HepG2 (cell line): Measurements from ENCODE around the gene ZBTB2. TPM values are rescaled to one million over a fixed set of nuclear protein-coding genes. Genes with fewer than 3 reads are reported as not detected.

Experiments used
- ATAC-seq: fragments of 200-7000 bp; cut with Tn5 transposase; 3 replicates; pipeline ENCODE4 v1.9.1; 2020; ENCODE audit warnings: mild to moderate bottlenecking, moderate library complexity
- BruUV-seq: library from RNA; stranded (reverse); fragments of 400-500 nt; replicated peaks from 2 replicates; lab custom pipeline; 2021; lab: Mats Ljungman, UMichigan
- CTCF ChIA-PET: fragments of 300-600 bp; formaldehyde crosslinking; extraction: SDS; loops from one replicate; lab custom pipeline; 2021; ENCODE audit warnings: low total read pairs, inconsistent platforms, low intra/inter-chr PET ratio; lab: Yijun Ruan, JAX
- POLR2A ChIA-PET: fragments of 350-600 bp; sonication (Branson Sonifier 250); formaldehyde crosslinking; loops from one replicate; lab custom pipeline; 2020; ENCODE audit warnings: antibody characterized with exemption, inconsistent platforms; lab: Yijun Ruan, JAX
- DNase-seq: peaks from one replicate; pipeline ENCODE4 v3.0.0-alpha.2; 2015; ENCODE audit warnings: low spot score
- FAIRE-seq: peaks from 3 replicates; lab custom pipeline; 2011; peaks lifted over from hg19 to GRCh38; lab: Jason Lieb, UNC
- H2AFZ ChIP-seq: one replicate; pipeline ENCODE4 v1.6.1; 2011; ENCODE audit warnings: low read length, inconsistent platforms
- H3K27ac ChIP-seq: fragments of 300-600 bp; 3 replicates; pipeline ENCODE4 v1.8.0; 2011; ENCODE audit warnings: mixed run types, mild to moderate bottlenecking, mixed read lengths, low read length, inconsistent platforms; ENCODE audit not compliant: insufficient read depth; ENCODE audit errors: extremely low read length
- H3K27me3 ChIP-seq, 2 experiments: fragments of 200-600 bp in 1 of 2; 2 replicates in 1 of 2; 3 replicates in 1 of 2; pipeline versions ENCODE4 v1.6.0 to v1.8.0; 2011; ENCODE audit warnings: low read length in 2 of 2, mild to moderate bottlenecking in 2 of 2, moderate library complexity in 2 of 2, inconsistent platforms in 1 of 2; ENCODE audit not compliant: insufficient read depth in 2 of 2, control insufficient read depth in 1 of 2
- H3K36me3 ChIP-seq, 2 experiments: fragments of 200-600 bp in 1 of 2; replicated peaks in 1 of 2; 2 replicates in 1 of 2; 3 replicates in 1 of 2; pipeline versions ENCODE4 v1.5.1 to v1.8.0; 2011; ENCODE audit warnings: low read length in 2 of 2, inconsistent platforms in 1 of 2; ENCODE audit not compliant: insufficient read depth in 2 of 2, control insufficient read depth in 1 of 2
- H3K4me1 ChIP-seq: 2 replicates; pipeline ENCODE4 v1.5.1; 2012; ENCODE audit warnings: low read length, inconsistent platforms; ENCODE audit not compliant: insufficient read depth
- H3K4me2 ChIP-seq: 2 replicates; pipeline ENCODE4 v1.6.0; 2011; ENCODE audit warnings: low read depth, low read length, inconsistent platforms
- H3K4me3 ChIP-seq, 3 experiments: fragments of 200-600 bp in 1 of 3; sonication (generic), shearing (Covaris generic) in 1 of 3; replicated peaks in 1 of 3; 2 replicates each; pipeline ENCODE4 v1.5.1; 2011 to 2016; ENCODE audit warnings: low read length in 3 of 3, inconsistent platforms in 2 of 3, low read depth in 2 of 3, mild to moderate bottlenecking in 2 of 3, control low read depth in 1 of 3, mixed read lengths in 1 of 3; ENCODE audit not compliant: insufficient read depth in 1 of 3
- H3K79me2 ChIP-seq: one replicate; pipeline ENCODE4 v1.6.1; 2011; ENCODE audit warnings: low read length, inconsistent platforms; ENCODE audit not compliant: insufficient read depth
- H3K9ac ChIP-seq: 2 replicates; pipeline ENCODE4 v1.6.0; 2011; ENCODE audit warnings: mild to moderate bottlenecking, low read depth, low read length, inconsistent platforms; ENCODE audit not compliant: insufficient read depth
- H3K9me3 ChIP-seq: 2 replicates; pipeline ENCODE4 v1.5.1; 2012; ENCODE audit warnings: mild to moderate bottlenecking, low read length
- H4K20me1 ChIP-seq: 2 replicates; pipeline ENCODE4 v1.6.0; 2011; ENCODE audit warnings: inconsistent platforms, mild to moderate bottlenecking, low read length, moderate library complexity; ENCODE audit not compliant: insufficient read depth
- EED ChIP-seq: sonication (generic); formaldehyde crosslinking; IDR thresholded peaks from 2 replicates; pipeline ENCODE4 v1.5.0; 2020; ENCODE audit warnings: mild to moderate bottlenecking, missing genetic modification reagents
- ISL2 ChIP-seq: sonication (generic); formaldehyde crosslinking; IDR thresholded peaks from 2 replicates; pipeline ENCODE4 v1.5.0; 2020; ENCODE audit warnings: missing genetic modification reagents
- SNAPC2 ChIP-seq: sonication (generic); formaldehyde crosslinking; IDR thresholded peaks from 2 replicates; pipeline ENCODE4 v1.8.1; 2022; ENCODE audit warnings: mild to moderate bottlenecking, missing genetic modification reagents
- ZBTB40 ChIP-seq, 2 experiments: fragments of 450-650 bp in 1 of 2; sonication (generic) in 1 of 2; formaldehyde crosslinking in 1 of 2; IDR thresholded peaks; 2 replicates each; pipeline versions ENCODE4 v1.6.1 to v1.8.0; 2016 to 2022; ENCODE audit warnings: antibody characterized with exemption in 1 of 2, mild to moderate bottlenecking in 1 of 2, missing genetic modification reagents in 1 of 2
- ZNF318 ChIP-seq: sonication (generic); formaldehyde crosslinking; IDR thresholded peaks from 2 replicates; pipeline ENCODE4 v1.4.0; 2020; ENCODE audit warnings: mild to moderate bottlenecking, missing genetic modification reagents
- WGBS: methylation state at CpG from one replicate; pipeline ENCODE4 v1.1.6; 2017; ENCODE audit warnings: low lambda C conversion rate; 5-methylcytosine and 5-hydroxymethylcytosine counted together
- in situ Hi-C: cut with HindIII; loops from 2 replicates; pipeline ENCODE4 v1.10.0; 2017; ENCODE audit warnings: low pct_unique_long_range_greater_than_20kb; ENCODE audit not compliant: extremely low pct_ligation_motif_present
- intact Hi-C: fragments of 100-400 bp; cut with micrococcal nuclease; formaldehyde crosslinking; loops from one replicate; pipeline ENCODE4 v1.10.0; 2022; ENCODE audit not compliant: unreplicated experiment
- polyA plus RNA-seq, 8 experiments: library from polyadenylated mRNA; depleted of rRNA in 3 of 8; stranded (reverse) in 7 of 8; unstranded in 1 of 8; fragments of >200 nt; fragmentation: Illumina TruSeq in 4 of 8; extraction: Trizol in 4 of 8; gene quantifications; 2 replicates each; pipeline versions ENCODE4 v1.2.1 to v1.2.3, GENCODE V29; 2011 to 2016; ENCODE audit warnings: low read depth in 4 of 8, missing spikeins in 1 of 8, mixed read lengths in 1 of 8; ENCODE audit not compliant: insufficient read depth in 1 of 8
- total RNA-seq, 5 experiments: library from RNA; depleted of rRNA; stranded (reverse); fragments of >200 nt; fragmentation: Illumina TruSeq; extraction: Trizol; gene quantifications; 2 replicates each; pipeline ENCODE4 v1.2.3, GENCODE V29; 2016; ENCODE audit warnings: low read depth in 1 of 5

Gene ZBTB2
- total and polyA plus RNA-seq, 2 of the 13 experiments (the other 11 are each of a cell fraction or from before 2014, with no cell fraction given) = 15.4 to 22.8 TPM

- POLR2A ChIA-PET = interaction anchor here (0.6 to 2.5 kb wide), 18 partner anchors 10 to 589 kb away, joined by 3 to 22 read pairs (median 3); partner anchors contain the start of gene RMND1
- no TSS peak for BruUV-seq
- H3K79me2 ChIP-seq = peaks cover 75% of the 10 kb centered on the region
- ATAC-seq (peak; percentile 85), FAIRE-seq (peak; percentile 32), DNase-seq (peak; percentile 99)
- no peaks in the 10 kb centered on the region for H3K9me3 ChIP-seq
- CTCF ChIA-PET = no interaction called here
- no peaks in the 10 kb centered on the region; a peak in 1 of 5 replicates for H3K27me3 ChIP-seq
- intact Hi-C loops = loop anchor here (2.0 to 10.0 kb wide), 3 partner anchors 16 to 1594 kb away; partner anchors contain the start of genes FBXO5 and RMND1
- H3K9ac ChIP-seq = peak overlapping the region; percentile 98
- H2AFZ ChIP-seq = no peak overlapping the region
- peak overlapping the region; percentile 91 to 98 (median 94); a peak in 4 of 6 replicates for H3K4me3 ChIP-seq
- peaks cover 28% of the 10 kb centered on the region for H4K20me1 ChIP-seq
- peak overlapping the region; percentile 99 for H3K27ac ChIP-seq
- in situ Hi-C loops = no loop called here
- H3K4me1 ChIP-seq = peaks cover 50% of the 10 kb centered on the region
- H3K4me2 ChIP-seq = peak overlapping the region; percentile 52; the same call in 1 of the 2 replicates
- H3K36me3 ChIP-seq = peaks cover 0 to 1% of the 10 kb centered on the region in 2 experiments; a peak in 1 of 5 replicates
- under 1% methylated on average over 38 of the region's 79 CpGs for WGBS
- TF ChIP-seq EED (CRISPR knock-in tag) (no peak), ZNF318 (0 out of 2 replicates have a peak, but pooled peaks have one; percentile 6), SNAPC2 (no peak), ISL2 (no peak), ZBTB40 (IDR thresholded peaks at IDR 0.05) (no peak), ZBTB40 (CRISPR knock-in tag; IDR thresholded peaks at IDR 0.05) (peak; percentile 14; the same call in 1 of the 2 replicates)
Measured at GRCh38 chr6:151390276-151390850, 996 bp downstream of the ZBTB2 start.
